HCT116 (cell line): ENCODE results near the gene LDLRAD4. TPM values are rescaled to one million over a fixed set of nuclear protein-coding genes. Genes with fewer than 3 reads are reported as not detected.

ENCODE experiments used
- ATAC-seq: fragments of 200-7000 bp; cut with Tn5 transposase; 2 replicates; pipeline ENCODE4 v1.9.1; 2020; ENCODE audit warnings: mild to moderate bottlenecking, moderate library complexity
- BruUV-seq: library from RNA; stranded (reverse); fragments of 400-500 nt; replicated peaks from 2 replicates; lab custom pipeline; 2021; lab: Mats Ljungman, UMichigan
- CTCF ChIA-PET: fragments of 300-600 bp; sonication (Branson Sonifier 250); formaldehyde crosslinking; loops from one replicate; lab custom pipeline; 2021; ENCODE audit warnings: antibody characterized with exemption; lab: Charles Lee
- POLR2A ChIA-PET: fragments of 300-600, 350-600 bp; sonication (Branson Sonifier 250); formaldehyde crosslinking; loops from one replicate; lab custom pipeline; 2021; ENCODE audit warnings: antibody characterized with exemption; lab: Charles Lee
- RAD21 ChIA-PET, 2 experiments: fragments of 300-600 bp; sonication (Branson Sonifier 250); formaldehyde crosslinking; loops; one replicate each; lab custom pipeline; 2023; ENCODE audit warnings: low total read pairs in 2 of 2; ENCODE audit not compliant: uncharacterized antibody in 2 of 2, unreplicated experiment in 2 of 2, low non-redundant PET in 1 of 2; lab: Charles Lee
- DNase-seq: peaks from one replicate; pipeline ENCODE4 v3.0.0-alpha.2; 2010; ENCODE audit warnings: low read depth, low spot score
- H2AFZ ChIP-seq: fragments of 200-600 bp; shearing (Covaris generic), sonication (generic); 2 replicates; pipeline ENCODE4 v1.6.1; 2017; ENCODE audit warnings: low read depth, mixed run types, mixed read lengths, antibody characterized with exemption, low read length; ENCODE audit not compliant: poor library complexity, severe bottlenecking
- H3K27ac ChIP-seq: 2 replicates; pipeline ENCODE4 v1.5.1; 2012; ENCODE audit warnings: low read depth, low read length
- H3K27me3 ChIP-seq: fragments of 200-600 bp; sonication (generic); 2 replicates; pipeline ENCODE4 v1.6.1; 2016; ENCODE audit warnings: mixed run types, low read length, mixed read lengths; ENCODE audit not compliant: insufficient read depth
- H3K36me3 ChIP-seq, 2 experiments: fragments of 200-500 bp in 1 of 2; fragments of 200-600 bp in 1 of 2; sonication (Bioruptor generic) in 1 of 2; sonication (generic) in 1 of 2; 2 replicates each; pipeline versions ENCODE4 v1.5.1 to v1.6.1; 2014 to 2016; ENCODE audit warnings: low read length in 2 of 2, inconsistent platforms in 1 of 2, mixed read lengths in 1 of 2, mixed run types in 1 of 2; ENCODE audit not compliant: insufficient read depth in 2 of 2, control insufficient read depth in 1 of 2
- H3K4me1 ChIP-seq, 2 experiments: fragments of 200-600 bp in 1 of 2; sonication (generic) in 1 of 2; 2 replicates each; pipeline versions ENCODE4 v1.5.1 to v1.6.1; 2012 to 2017; ENCODE audit warnings: low read length in 2 of 2, inconsistent platforms in 1 of 2, mild to moderate bottlenecking in 1 of 2, mixed read lengths in 1 of 2, mixed run types in 1 of 2, moderate library complexity in 1 of 2; ENCODE audit not compliant: insufficient read depth in 2 of 2, control insufficient read depth in 1 of 2
- H3K4me2 ChIP-seq: fragments of 200-600 bp; sonication (generic); 2 replicates; pipeline ENCODE4 v1.6.1; 2017; ENCODE audit warnings: mixed run types, low read length, mixed read lengths
- H3K4me3 ChIP-seq, 2 experiments: fragments of 200-600 bp in 1 of 2; sonication (generic) in 1 of 2; replicated peaks in 1 of 2; 2 replicates each; pipeline ENCODE4 v1.5.1; 2011 to 2016; ENCODE audit warnings: low read length in 2 of 2, control low read depth in 1 of 2, low read depth in 1 of 2, mild to moderate bottlenecking in 1 of 2, mixed read lengths in 1 of 2, mixed run types in 1 of 2
- H3K79me2 ChIP-seq: fragments of 200-600 bp; sonication (generic); 2 replicates; pipeline ENCODE4 v1.6.1; 2017; ENCODE audit warnings: mild to moderate bottlenecking, mixed run types, low read length, moderate library complexity, mixed read lengths; ENCODE audit not compliant: insufficient read depth
- H3K9ac ChIP-seq: fragments of 200-600 bp; sonication (generic); 2 replicates; pipeline ENCODE4 v1.6.1; 2016; ENCODE audit warnings: low read length, mixed read lengths
- H3K9me2 ChIP-seq: fragments of 200-600 bp; sonication (generic), shearing (Covaris generic); 2 replicates; pipeline ENCODE4 v1.6.1; 2017; ENCODE audit warnings: mixed run types, mild to moderate bottlenecking, moderate library complexity; ENCODE audit not compliant: insufficient read depth
- H3K9me3 ChIP-seq, 2 experiments: fragments of 200-500 bp in 1 of 2; fragments of 200-600 bp in 1 of 2; sonication (Bioruptor generic) in 1 of 2; sonication (generic) in 1 of 2; 2 replicates each; pipeline ENCODE4 v1.6.1; 2014 to 2017; ENCODE audit warnings: low read length in 2 of 2, mixed read lengths in 2 of 2, inconsistent platforms in 1 of 2, low read depth in 1 of 2, mild to moderate bottlenecking in 1 of 2, mixed run types in 1 of 2, moderate library complexity in 1 of 2; ENCODE audit not compliant: control insufficient read depth in 1 of 2, insufficient read depth in 1 of 2
- H4K20me1 ChIP-seq: fragments of 200-600 bp; sonication (generic), shearing (Covaris generic); 2 replicates; pipeline ENCODE4 v1.6.1; 2017; ENCODE audit warnings: mixed run types, mild to moderate bottlenecking, moderate library complexity; ENCODE audit not compliant: insufficient read depth
- CEBPB ChIP-seq: IDR thresholded peaks from 2 replicates; pipeline ENCODE4 v1.6.1; 2012; ENCODE audit warnings: low read depth
- CTCF ChIP-seq, 3 experiments: fragments of 200-600 bp in 1 of 3; sonication (generic) in 1 of 3; IDR thresholded peaks in 2 of 3; conservative IDR thresholded peaks in 1 of 3; 2 replicates each; pipeline ENCODE4 v1.5.1; 2012 to 2017; ENCODE audit warnings: low read depth in 2 of 3, low read length in 2 of 3, antibody characterized with exemption in 1 of 3, borderline replicate concordance in 1 of 3, control low read depth in 1 of 3, mild to moderate bottlenecking in 1 of 3, mixed read lengths in 1 of 3, mixed run types in 1 of 3, moderate library complexity in 1 of 3; ENCODE audit not compliant: insufficient read depth in 1 of 3
- EGR1 ChIP-seq: IDR thresholded peaks from 2 replicates; pipeline ENCODE4 v1.6.1; 2012; ENCODE audit warnings: low read depth
- EZH2phosphoT487 ChIP-seq: fragments of 200-600 bp; IDR thresholded peaks from 2 replicates; pipeline ENCODE4 v1.6.1; 2018; ENCODE audit warnings: antibody characterized with exemption, borderline replicate concordance
- JUND ChIP-seq: IDR thresholded peaks from 2 replicates; pipeline ENCODE4 v1.6.1; 2012
- RAD21 ChIP-seq: IDR thresholded peaks from 2 replicates; pipeline ENCODE4 v1.6.1; 2012; ENCODE audit warnings: low read depth, mild to moderate bottlenecking
- REST ChIP-seq: IDR thresholded peaks from 2 replicates; pipeline ENCODE4 v1.6.1; 2012; ENCODE audit warnings: low read depth
- SIN3A ChIP-seq: IDR thresholded peaks from 2 replicates; pipeline ENCODE4 v1.6.1; 2012; ENCODE audit warnings: low read depth
- SP1 ChIP-seq: IDR thresholded peaks from 2 replicates; pipeline ENCODE4 v1.6.1; 2012; ENCODE audit warnings: low read depth
- SRF ChIP-seq: IDR thresholded peaks from 2 replicates; pipeline ENCODE4 v1.6.1; 2012; ENCODE audit warnings: low read depth
- YY1 ChIP-seq: IDR thresholded peaks from 2 replicates; pipeline ENCODE4 v1.6.1; 2011; ENCODE audit warnings: low read length, low read depth, moderate library complexity, mild to moderate bottlenecking; ENCODE audit not compliant: insufficient replicate concordance; ENCODE audit errors: extremely low read depth
- ZBTB33 ChIP-seq: IDR thresholded peaks from 2 replicates; pipeline ENCODE4 v1.6.1; 2011; ENCODE audit warnings: mild to moderate bottlenecking, low read length, moderate library complexity; ENCODE audit not compliant: insufficient replicate concordance; ENCODE audit errors: extremely low read depth
- ZNF274 ChIP-seq: fragments of 200-500 bp; sonication (Bioruptor generic); IDR thresholded peaks from 2 replicates; pipeline ENCODE4 v1.6.1; 2014; ENCODE audit warnings: mild to moderate bottlenecking, low read depth, low read length, inconsistent platforms
- intact Hi-C: fragments of 100-400 bp; cut with micrococcal nuclease; formaldehyde crosslinking; loops from 2 replicates; pipeline ENCODE4 v1.10.0; 2022
- total RNA-seq: library from RNA; stranded (reverse); gene quantifications from one replicate; pipeline ENCODE4 v1.2.1, GENCODE V29; 2021; ENCODE audit not compliant: unreplicated experiment

Gene LDLRAD4
- total RNA-seq, 1 experiment from 2014 or later: 1.2 TPM

- Histone ChIP-seq H3K4me3 (no peak overlapping the region), H3K9me2 (no peaks in the 10 kb centered on the region), H3K36me3 (no peaks in the 10 kb centered on the region), H3K9me3 (no peaks in the 10 kb centered on the region), H4K20me1 (no peaks in the 10 kb centered on the region), H3K9ac (no peak overlapping the region), H3K4me2 (no peak overlapping the region), H2AFZ (no peak overlapping the region), H3K79me2 (no peaks in the 10 kb centered on the region), H3K4me1 (no peaks in the 10 kb centered on the region), H3K27me3 (no peaks in the 10 kb centered on the region), H3K27ac (no peak overlapping the region)
- CTCF ChIA-PET: no interaction called here
- RAD21 ChIA-PET: no interaction called here
- intact Hi-C loops: loop anchor here (10.0 kb wide), 1 partner anchor 45 kb away; no protein-coding TSS in a partner anchor
- POLR2A ChIA-PET: no interaction called here
- DNase-seq (no peak), ATAC-seq (no peak)
- BruUV-seq: no TSS peak
- no peak for TF ChIP-seq CTCF (IDR thresholded peaks at IDR 0.05 in 2 of 3, conservative IDR thresholded peaks at IDR 0.05 in 1 of 3; ENCODE audit: borderline replicate concordance in 1 of 3, insufficient read depth in 1 of 3, low read depth in 2 of 3, low read length in 2 of 3)
- no peak for TF ChIP-seq EGR1
- no peak for TF ChIP-seq CEBPB
- TF ChIP-seq EZH2phosphoT487: no peak
- TF ChIP-seq RAD21: no peak
- TF ChIP-seq JUND: no peak
- no peak for TF ChIP-seq SP1
- no peak for TF ChIP-seq ZNF274
- no peak for TF ChIP-seq YY1
- no peak for TF ChIP-seq ZBTB33
- TF ChIP-seq REST: no peak
- no peak for TF ChIP-seq SRF
- no peak for TF ChIP-seq SIN3A
Observed at GRCh38 chr18:13269521-13270011, 51.0 kb downstream of the LDLRAD4 start.
